ENCODE data around the gene CDC34. TPM values are rescaled to one million over a fixed set of nuclear protein-coding genes. Genes with fewer than 3 reads are reported as not detected.

CDC34 gene
- total and polyA plus RNA-seq, 3 donors from 2014 or later, result 149 to 249 (median 205) TPM

DNA sequence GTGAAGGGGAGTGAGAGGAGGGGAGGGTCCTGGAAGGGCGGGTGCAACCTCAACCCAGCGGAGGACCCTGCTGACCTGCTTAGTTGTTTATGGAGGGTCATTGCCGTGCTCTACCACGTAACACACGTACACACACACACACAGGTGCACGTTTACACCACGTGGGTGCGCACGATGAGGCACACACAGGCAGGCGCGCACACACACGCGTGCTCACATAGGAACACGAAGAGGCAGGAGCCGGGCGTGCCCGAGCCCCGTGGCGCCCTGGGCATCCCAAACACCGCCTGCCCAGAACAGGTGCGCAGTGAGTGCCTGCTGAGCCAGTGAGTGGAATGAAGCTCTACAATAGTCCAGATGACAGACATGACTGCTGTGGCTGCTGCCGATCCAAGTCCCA is 46.5 kb upstream of the CDC34 start:
- DNase-seq, result no peak
- intact Hi-C loops (cut with DNase I; ENCODE audit: low total_unique reads), result no loop called here
- Histone ChIP-seq H3K36me3 (ENCODE audit: low read depth, missing control alignments) (no peaks in the 10 kb centered on the region), H3K27me3 (no peaks in the 10 kb centered on the region), H3K4me3 (no peak overlapping the region), H3K27ac (peak overlapping the region; percentile 4 to 71), H3K4me1 (peaks cover 13% of the 10 kb centered on the region), H3K9me3 (no peaks in the 10 kb centered on the region)
- 77 to 82% methylated on average over 6 to 22 of the region's 22 CpGs for WGBS, 2 donors
- TF ChIP-seq, protein P1, sequence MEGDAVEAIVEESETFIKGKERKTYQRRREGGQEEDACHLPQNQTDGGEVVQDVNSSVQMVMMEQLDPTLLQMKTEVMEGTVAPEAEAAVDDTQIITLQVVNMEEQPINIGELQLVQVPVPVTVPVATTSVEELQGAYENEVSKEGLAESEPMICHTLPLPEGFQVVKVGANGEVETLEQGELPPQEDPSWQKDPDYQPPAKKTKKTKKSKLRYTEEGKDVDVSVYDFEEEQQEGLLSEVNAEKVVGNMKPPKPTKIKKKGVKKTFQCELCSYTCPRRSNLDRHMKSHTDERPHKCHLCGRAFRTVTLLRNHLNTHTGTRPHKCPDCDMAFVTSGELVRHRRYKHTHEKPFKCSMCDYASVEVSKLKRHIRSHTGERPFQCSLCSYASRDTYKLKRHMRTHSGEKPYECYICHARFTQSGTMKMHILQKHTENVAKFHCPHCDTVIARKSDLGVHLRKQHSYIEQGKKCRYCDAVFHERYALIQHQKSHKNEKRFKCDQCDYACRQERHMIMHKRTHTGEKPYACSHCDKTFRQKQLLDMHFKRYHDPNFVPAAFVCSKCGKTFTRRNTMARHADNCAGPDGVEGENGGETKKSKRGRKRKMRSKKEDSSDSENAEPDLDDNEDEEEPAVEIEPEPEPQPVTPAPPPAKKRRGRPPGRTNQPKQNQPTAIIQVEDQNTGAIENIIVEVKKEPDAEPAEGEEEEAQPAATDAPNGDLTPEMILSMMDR (IDR thresholded peaks at IDR 0.05), result no peak
- TF ChIP-seq POLR2A (IDR thresholded peaks at IDR 0.05), result no peak

DNA sequence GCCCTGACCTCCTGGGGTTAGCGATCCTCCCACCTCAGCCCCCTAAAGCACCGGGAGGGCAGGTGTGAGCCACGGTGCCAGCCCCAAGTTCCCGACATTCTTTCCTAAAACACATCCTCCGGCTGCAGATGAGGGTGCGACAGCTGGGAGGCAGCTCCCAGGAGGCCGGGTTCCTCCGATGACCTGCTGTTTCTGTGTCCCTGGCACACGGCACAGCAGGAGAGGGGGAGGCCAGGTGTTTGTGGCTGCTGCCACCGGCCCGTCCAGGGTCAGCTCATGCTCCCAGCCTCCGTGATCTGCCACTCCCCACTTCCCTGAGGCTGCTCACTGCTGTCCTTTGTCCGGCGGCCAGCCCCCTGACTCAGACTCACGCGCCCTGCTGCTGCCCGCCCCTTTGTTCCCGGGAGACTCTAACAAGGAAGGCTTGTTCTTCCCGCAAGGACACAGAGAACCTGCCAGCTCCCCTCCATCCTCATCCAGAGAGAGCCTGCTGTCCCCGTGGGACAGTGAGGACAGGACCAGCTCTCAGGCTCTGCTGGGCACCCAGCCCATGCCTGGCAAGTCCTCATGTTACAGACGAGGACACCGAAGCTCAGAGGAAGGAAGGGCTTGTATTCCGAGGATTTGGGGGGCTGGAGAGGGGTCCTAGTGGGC is 45.9 kb upstream of the CDC34 start:
- no peak for TF ChIP-seq POLR2A (IDR thresholded peaks at IDR 0.05)
- TF ChIP-seq, protein P1 (IDR thresholded peaks at IDR 0.05), result no peak
- Histone ChIP-seq H3K27ac (peak overlapping the region; percentile 4 to 71), H3K4me1 (peaks cover 13% of the 10 kb centered on the region), H3K4me3 (no peak overlapping the region), H3K9me3 (no peaks in the 10 kb centered on the region), H3K36me3 (ENCODE audit: low read depth, missing control alignments) (no peaks in the 10 kb centered on the region), H3K27me3 (no peaks in the 10 kb centered on the region)
- WGBS, 2 donors, result 35 to 46% methylated on average over 3 to 23 of the region's 23 CpGs
- intact Hi-C loops (cut with DNase I; ENCODE audit: low total_unique reads), result no loop called here
- DNase-seq, result peak; percentile 90

DNA sequence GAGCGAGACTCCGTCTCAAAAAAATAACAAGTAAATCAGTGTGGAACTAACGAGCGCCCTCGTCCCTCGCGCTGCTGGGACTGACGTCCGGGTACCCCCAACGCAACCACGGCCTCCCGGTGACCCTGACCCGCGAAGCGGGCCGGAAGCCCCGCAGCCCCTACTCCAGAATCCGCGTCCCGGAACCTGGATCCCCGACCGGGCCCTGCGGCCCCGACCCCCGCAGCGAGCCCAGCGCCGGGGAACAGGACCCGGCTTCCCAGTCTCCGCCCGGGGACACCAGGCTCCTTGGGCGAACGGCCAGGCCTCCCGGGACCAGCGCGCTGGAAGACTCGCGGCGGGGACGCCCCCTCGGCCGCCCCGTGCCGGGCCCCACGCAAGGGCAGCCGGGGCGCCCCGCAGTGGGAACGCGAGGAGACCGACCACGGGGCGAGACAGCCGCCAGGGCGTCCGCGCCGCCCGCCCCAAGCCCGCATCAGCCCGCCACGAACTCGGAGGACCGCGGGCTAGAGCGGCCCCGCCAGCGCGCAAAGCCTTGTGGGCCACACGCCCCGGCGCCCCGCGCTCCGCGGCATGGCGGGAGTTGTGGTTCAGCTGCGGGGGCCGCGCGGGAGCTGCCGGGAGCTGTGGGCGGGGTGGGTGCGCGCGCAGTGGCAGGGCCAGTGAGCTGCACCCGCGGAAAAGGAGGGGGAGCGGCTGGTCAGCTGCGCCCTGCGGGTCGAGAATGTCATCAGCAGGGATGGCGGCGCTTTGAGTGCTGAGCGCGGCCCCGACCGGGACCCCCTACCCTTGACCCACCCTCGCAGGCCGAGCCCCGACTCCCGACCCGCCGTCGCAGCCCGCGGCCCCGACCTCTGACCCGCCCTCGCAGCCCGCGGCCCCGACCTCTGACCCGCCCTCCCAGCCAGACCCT is 42.8 kb upstream of the CDC34 start:
- DNase-seq, result peak; percentile 94
- WGBS, 2 donors, result 2 to 6% methylated on average over 2 to 35 of the region's 114 CpGs
- intact Hi-C loops (cut with DNase I; ENCODE audit: low total_unique reads), result no loop called here

DNA sequence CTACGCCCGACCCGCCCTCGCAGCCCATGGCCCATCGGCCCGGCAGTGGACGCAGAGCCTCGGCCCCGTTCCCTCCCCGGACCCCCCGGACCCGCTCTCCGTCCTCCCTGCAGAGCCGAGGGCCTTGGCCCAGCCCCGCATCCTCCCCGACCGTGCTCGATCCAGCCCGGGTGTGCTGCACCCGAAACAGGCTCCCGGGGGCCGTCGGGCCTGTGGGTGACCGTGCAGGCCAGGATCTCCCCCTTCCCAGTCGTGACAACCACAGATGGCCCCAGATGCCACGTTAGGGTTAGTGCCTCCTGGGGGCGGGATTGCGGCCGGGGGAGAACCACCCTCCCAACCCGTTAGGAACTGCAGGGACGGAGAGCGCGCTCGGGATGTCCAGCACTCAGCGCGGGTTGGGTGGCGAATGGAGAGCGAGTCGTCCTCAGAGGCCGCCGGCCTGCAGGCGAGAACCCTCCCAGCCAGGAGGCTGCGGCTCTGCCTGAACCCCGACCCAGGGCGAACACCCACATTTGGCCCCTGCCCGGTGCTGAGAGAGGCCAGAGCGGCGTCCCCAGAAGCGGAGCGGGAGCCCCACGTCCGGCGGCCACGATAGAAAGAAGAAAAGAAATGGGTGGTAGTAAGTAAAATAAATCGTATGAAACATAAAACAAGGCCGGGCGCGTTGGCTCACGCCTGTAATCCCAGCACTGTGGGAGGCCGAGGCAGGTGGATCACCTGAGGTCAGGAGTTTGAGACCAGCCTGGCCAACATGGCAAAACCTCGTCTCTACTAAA is 42.0 kb upstream of the CDC34 start:
- H3K4me1 ChIP-seq, result peaks cover 13% of the 10 kb centered on the region
- H3K4me3 ChIP-seq, result peak overlapping the region; percentile 82 to 94
- intact Hi-C loops (cut with DNase I; ENCODE audit: low total_unique reads), result no loop called here
- peak overlapping the region; percentile 71 to 97 for H3K27ac ChIP-seq
- WGBS, 2 donors, result 24 to 29% methylated on average over 23 to 47 of the region's 61 CpGs
- no peaks in the 10 kb centered on the region for H3K9me3 ChIP-seq
- H3K27me3 ChIP-seq, result no peaks in the 10 kb centered on the region
- TF ChIP-seq POLR2A (IDR thresholded peaks at IDR 0.05), result no peak
- TF ChIP-seq, protein P1 (IDR thresholded peaks at IDR 0.05), result no peak
- H3K36me3 ChIP-seq (ENCODE audit: low read depth, missing control alignments), result no peaks in the 10 kb centered on the region
- DNase-seq, result no peak

More for the DNA sequence above, 42.8 kb upstream of the CDC34 start:
- Histone ChIP-seq H3K27ac (peak overlapping the region; percentile 71 to 97), H3K4me3 (peak overlapping the region; percentile 82 to 94), H3K36me3 (ENCODE audit: low read depth, missing control alignments) (no peaks in the 10 kb centered on the region), H3K9me3 (no peaks in the 10 kb centered on the region), H3K4me1 (peaks cover 13% of the 10 kb centered on the region), H3K27me3 (no peaks in the 10 kb centered on the region)
- TF ChIP-seq POLR2A (IDR thresholded peaks at IDR 0.05), result no peak
- TF ChIP-seq, protein P1 (IDR thresholded peaks at IDR 0.05), result peak in 2 of 3 experiments; percentile 35 to 37
